ENCODE measurements around the gene ATP6V0B. TPM values are rescaled to one million over a fixed set of nuclear protein-coding genes. Genes with fewer than 3 reads are reported as not detected.

ATP6V0B gene
- total and polyA plus RNA-seq, 10 of the 15 experiments (the other 5 are each of a cell fraction or from before 2014, with no cell fraction given) = 65.3 to 250 (median 144) TPM

GRCh38 chr1:43974443-43975248 lies at the start of gene ATP6V0B (continued):
- no peak; the same call in 1 of the 2 replicates for TF ChIP-seq E2F4 (IDR thresholded peaks at IDR 0.05; ENCODE audit: low read depth, low read length)
- no peak for TF ChIP-seq ZNF592 (IDR thresholded peaks at IDR 0.05)
- 0 out of 2 replicates have a peak, but pooled peaks have one; percentile 20 for TF ChIP-seq MYB (IDR thresholded peaks at IDR 0.05; ENCODE audit: borderline replicate concordance, low read depth, low read length)
- peak; percentile 62 for TF ChIP-seq ZBTB11 (CRISPR knock-in tag; IDR thresholded peaks at IDR 0.05)
- TF ChIP-seq RELA (IDR thresholded peaks at IDR 0.05; ENCODE audit: borderline replicate concordance, partially characterized antibody) = peak; percentile 95
- no peak for TF ChIP-seq TAF1 (IDR thresholded peaks at IDR 0.05; ENCODE audit: borderline replicate concordance, low read depth, low read length)
- TF ChIP-seq EGR1 (IDR thresholded peaks at IDR 0.05; ENCODE audit: borderline replicate concordance in 1 of 2, low read depth in 2 of 2, low read length in 2 of 2) = peak; percentile 50 to 96; a peak in 2 of 3 replicates
- TF ChIP-seq USF1 (IDR thresholded peaks at IDR 0.05; ENCODE audit: borderline replicate concordance, extremely low read length, insufficient read depth, low read depth, low read length) = peak; percentile 100
- TF ChIP-seq IKZF1 (conservative IDR thresholded peaks at IDR 0.05) = peak; percentile 94
- peak; percentile 96 for TF ChIP-seq CREB1 (IDR thresholded peaks at IDR 0.05; ENCODE audit: low read depth)
- TF ChIP-seq NFIC (IDR thresholded peaks at IDR 0.05; ENCODE audit: low read depth, low read length) = no peak
- TF ChIP-seq, protein P1, sequence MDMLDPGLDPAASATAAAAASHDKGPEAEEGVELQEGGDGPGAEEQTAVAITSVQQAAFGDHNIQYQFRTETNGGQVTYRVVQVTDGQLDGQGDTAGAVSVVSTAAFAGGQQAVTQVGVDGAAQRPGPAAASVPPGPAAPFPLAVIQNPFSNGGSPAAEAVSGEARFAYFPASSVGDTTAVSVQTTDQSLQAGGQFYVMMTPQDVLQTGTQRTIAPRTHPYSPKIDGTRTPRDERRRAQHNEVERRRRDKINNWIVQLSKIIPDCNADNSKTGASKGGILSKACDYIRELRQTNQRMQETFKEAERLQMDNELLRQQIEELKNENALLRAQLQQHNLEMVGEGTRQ (IDR thresholded peaks at IDR 0.05; ENCODE audit: borderline replicate concordance, low read depth, low read length) = peak; percentile 98
- TF ChIP-seq TCF12 (IDR thresholded peaks at IDR 0.05; ENCODE audit: low read depth, low read length) = 0 out of 2 replicates have a peak, but pooled peaks have one; percentile 23
- peak; percentile 86 for TF ChIP-seq SIX5 (IDR thresholded peaks at IDR 0.05; ENCODE audit: low read depth, low read length, severe bottlenecking)
- TF ChIP-seq LARP7 (IDR thresholded peaks at IDR 0.05) = peak; percentile 83
- TF ChIP-seq, protein P2, sequence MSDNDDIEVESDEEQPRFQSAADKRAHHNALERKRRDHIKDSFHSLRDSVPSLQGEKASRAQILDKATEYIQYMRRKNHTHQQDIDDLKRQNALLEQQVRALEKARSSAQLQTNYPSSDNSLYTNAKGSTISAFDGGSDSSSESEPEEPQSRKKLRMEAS (IDR thresholded peaks at IDR 0.05; ENCODE audit: low read depth, low read length) = peak; percentile 97

Measured in GM12878 (cell line).